Measurements from ENCODE around the gene EPB41L3.

GRCh38 chr18:5434425-5434824 is 109.4 kb downstream of the EPB41L3 start:
- TF ChIP-seq CTCF (optimal IDR thresholded peaks at IDR 0.05 in 1 of 3, IDR thresholded peaks at IDR 0.05 in 1 of 3, conservative IDR thresholded peaks at IDR 0.05 in 1 of 3; ENCODE audit: extremely low read depth in 1 of 3, insufficient read depth in 2 of 3, low read length in 3 of 3) (no peak), EZH2 (IDR thresholded peaks at IDR 0.05; ENCODE audit: low read length) (no peak)

Measured in keratinocyte (primary cell).